OCI-LY7 (cell line): Measurements from ENCODE around the gene ANKS6.

Experiments used
- EZH2phosphoT487 ChIP-seq: fragments of 200-600 bp; sonication (generic); IDR thresholded peaks from 2 replicates; pipeline ENCODE4 v1.6.1; 2018; ENCODE audit warnings: low read depth, borderline replicate concordance, mild to moderate bottlenecking, mixed run types, antibody characterized with exemption, low read length, moderate library complexity, mixed read lengths
- TF ChIP-seq, protein P1 (sequence below): fragments of 200-600 bp; sonication (generic); conservative IDR thresholded peaks from 2 replicates; pipeline ENCODE4 v1.5.1; 2014; ENCODE audit warnings: mild to moderate bottlenecking, antibody characterized with exemption, low read length, moderate library complexity, mixed read lengths

DNA sequence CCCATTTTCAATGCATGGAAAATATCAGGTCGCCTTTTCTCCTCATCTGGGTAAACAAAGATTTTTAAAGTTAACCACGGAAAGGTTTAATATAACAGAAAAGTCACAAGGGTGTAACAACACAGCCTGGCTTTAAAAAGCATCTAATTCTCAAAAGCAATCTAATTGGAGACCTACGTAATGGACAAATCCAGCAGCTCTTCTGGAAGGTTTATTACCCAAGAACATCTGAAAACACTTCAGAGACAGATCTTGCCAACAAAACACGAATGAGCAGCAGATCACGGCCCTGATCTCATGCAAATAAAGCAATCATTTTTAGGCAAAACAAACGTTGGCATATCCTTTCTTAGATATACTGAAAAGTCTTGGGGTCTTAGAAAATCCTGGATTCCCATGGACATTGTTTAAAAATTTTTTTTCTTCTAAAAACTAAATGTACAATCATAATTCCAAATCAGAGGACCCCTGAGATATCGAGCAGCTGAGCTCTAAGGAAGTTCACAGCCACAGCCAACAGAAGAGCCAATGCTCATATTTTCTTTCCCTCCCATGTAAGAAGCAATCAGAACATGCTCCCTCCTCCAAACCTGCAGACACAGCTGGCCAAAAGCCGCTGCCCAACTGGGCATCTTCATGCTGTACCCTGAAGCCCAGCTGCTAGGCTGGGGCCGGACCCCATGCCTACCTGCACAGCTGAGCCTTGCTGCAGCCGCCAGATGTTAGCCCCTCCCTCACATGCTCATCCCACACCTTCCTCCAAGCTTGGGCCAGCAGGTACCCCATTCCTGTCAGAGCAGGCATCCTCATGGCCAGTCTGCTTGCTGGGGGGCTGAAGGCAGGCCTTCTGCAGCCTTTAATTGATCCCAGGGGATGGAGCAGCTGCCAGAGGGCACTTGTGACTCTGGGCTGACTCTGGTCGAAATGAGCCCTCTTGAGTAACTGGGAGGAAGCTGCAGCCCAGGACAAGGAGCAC, 11.2 kb downstream of the ANKS6 start:
- TF ChIP-seq, protein P1, sequence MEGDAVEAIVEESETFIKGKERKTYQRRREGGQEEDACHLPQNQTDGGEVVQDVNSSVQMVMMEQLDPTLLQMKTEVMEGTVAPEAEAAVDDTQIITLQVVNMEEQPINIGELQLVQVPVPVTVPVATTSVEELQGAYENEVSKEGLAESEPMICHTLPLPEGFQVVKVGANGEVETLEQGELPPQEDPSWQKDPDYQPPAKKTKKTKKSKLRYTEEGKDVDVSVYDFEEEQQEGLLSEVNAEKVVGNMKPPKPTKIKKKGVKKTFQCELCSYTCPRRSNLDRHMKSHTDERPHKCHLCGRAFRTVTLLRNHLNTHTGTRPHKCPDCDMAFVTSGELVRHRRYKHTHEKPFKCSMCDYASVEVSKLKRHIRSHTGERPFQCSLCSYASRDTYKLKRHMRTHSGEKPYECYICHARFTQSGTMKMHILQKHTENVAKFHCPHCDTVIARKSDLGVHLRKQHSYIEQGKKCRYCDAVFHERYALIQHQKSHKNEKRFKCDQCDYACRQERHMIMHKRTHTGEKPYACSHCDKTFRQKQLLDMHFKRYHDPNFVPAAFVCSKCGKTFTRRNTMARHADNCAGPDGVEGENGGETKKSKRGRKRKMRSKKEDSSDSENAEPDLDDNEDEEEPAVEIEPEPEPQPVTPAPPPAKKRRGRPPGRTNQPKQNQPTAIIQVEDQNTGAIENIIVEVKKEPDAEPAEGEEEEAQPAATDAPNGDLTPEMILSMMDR, result no peak
- TF ChIP-seq EZH2phosphoT487, result no peak
